HEK293 (cell line): ENCODE measurements around the gene SLC35E1.
A peak's percentile ranks its signal among the peaks of the same experiment; 100 is the strongest.

Experiments used
- CTCF ChIA-PET: fragments of 350-600 bp; formaldehyde crosslinking; extraction: SDS; loops from one replicate; lab custom pipeline; 2021; ENCODE audit warnings: antibody characterized with exemption; lab: Yijun Ruan, JAX
- POLR2A ChIA-PET: fragments of 300-600 bp; formaldehyde crosslinking; extraction: SDS; loops from one replicate; lab custom pipeline; 2020; ENCODE audit warnings: antibody characterized with exemption, inconsistent platforms; lab: Yijun Ruan, JAX
- H3K27ac ChIP-seq: fragments of 200-500 bp; sonication (Bioruptor generic); 2 replicates; pipeline ENCODE4 v1.5.1; 2014; ENCODE audit warnings: low read depth, low read length, control low read depth, inconsistent platforms; ENCODE audit errors: extremely low read depth
- H3K36me3 ChIP-seq, 2 experiments: fragments of 200-500 bp in 1 of 2; sonication (Bioruptor generic) in 1 of 2; 1 replicate in 1 of 2; 2 replicates in 1 of 2; pipeline ENCODE4 v1.5.1; 2014 to 2017; ENCODE audit warnings: inconsistent platforms in 2 of 2, low read length in 2 of 2; ENCODE audit not compliant: control insufficient read depth in 2 of 2, insufficient read depth in 1 of 2
- H3K4me1 ChIP-seq: fragments of 200-500 bp; sonication (Bioruptor generic); 2 replicates; pipeline ENCODE4 v1.5.1; 2014; ENCODE audit warnings: mild to moderate bottlenecking, low read length, inconsistent platforms; ENCODE audit not compliant: control insufficient read depth, insufficient read depth
- H3K4me3 ChIP-seq: 2 replicates; pipeline ENCODE4 v1.5.1; 2011; ENCODE audit warnings: low read depth, mild to moderate bottlenecking, control low read depth, low read length, moderate library complexity
- H3K9me3 ChIP-seq: fragments of 200-500 bp; sonication (Bioruptor generic); 2 replicates; pipeline ENCODE4 v1.5.1; 2014; ENCODE audit warnings: low read depth, low read length, inconsistent platforms; ENCODE audit not compliant: control insufficient read depth, insufficient read depth
- GLIS1 ChIP-seq: fragments of 450-650 bp; formaldehyde crosslinking; IDR thresholded peaks from 2 replicates; pipeline ENCODE4 v1.5.1; 2016; ENCODE audit warnings: missing biosample characterization, missing genetic modification characterization
- PATZ1 ChIP-seq: fragments of 450-650 bp; formaldehyde crosslinking; IDR thresholded peaks from 2 replicates; pipeline ENCODE4 v1.5.1; 2016; ENCODE audit warnings: missing biosample characterization, missing genetic modification characterization
- PRDM6 ChIP-seq: fragments of 450-650 bp; formaldehyde crosslinking; IDR thresholded peaks from 2 replicates; pipeline ENCODE4 v1.5.1; 2017; ENCODE audit warnings: missing biosample characterization, missing genetic modification characterization
- TSHZ1 ChIP-seq: fragments of 450-650 bp; formaldehyde crosslinking; IDR thresholded peaks from 2 replicates; pipeline ENCODE4 v1.5.1; 2016; ENCODE audit warnings: missing biosample characterization, missing genetic modification characterization, borderline replicate concordance
- ZBTB10 ChIP-seq: fragments of 450-650 bp; formaldehyde crosslinking; IDR thresholded peaks from 2 replicates; pipeline ENCODE4 v1.5.1; 2016; ENCODE audit warnings: missing biosample characterization, missing genetic modification characterization
- ZBTB20 ChIP-seq: fragments of 450-650 bp; formaldehyde crosslinking; IDR thresholded peaks from 2 replicates; pipeline ENCODE4 v1.5.1; 2016; ENCODE audit warnings: missing biosample characterization, missing genetic modification characterization
- ZBTB26 ChIP-seq: fragments of 450-650 bp; formaldehyde crosslinking; optimal IDR thresholded peaks from 2 replicates; pipeline ENCODE3; 2016; ENCODE audit warnings: missing biosample characterization, mild to moderate bottlenecking, missing genetic modification characterization
- ZNF26 ChIP-seq: fragments of 450-650 bp; formaldehyde crosslinking; IDR thresholded peaks from 2 replicates; pipeline ENCODE4 v1.5.1; 2016; ENCODE audit warnings: missing biosample characterization, missing genetic modification characterization
- ZNF423 ChIP-seq: fragments of 450-650 bp; formaldehyde crosslinking; IDR thresholded peaks from 2 replicates; pipeline ENCODE4 v1.5.1; 2016; ENCODE audit warnings: missing biosample characterization, missing genetic modification characterization
- ZNF426 ChIP-seq: fragments of 450-650 bp; formaldehyde crosslinking; IDR thresholded peaks from 2 replicates; pipeline ENCODE4 v1.5.1; 2017; ENCODE audit warnings: missing biosample characterization, missing genetic modification characterization, mild to moderate bottlenecking, inconsistent platforms, moderate library complexity
- ZNF521 ChIP-seq: fragments of 450-650 bp; formaldehyde crosslinking; IDR thresholded peaks from 2 replicates; pipeline ENCODE4 v1.5.1; 2017; ENCODE audit warnings: missing biosample characterization, mild to moderate bottlenecking, missing genetic modification characterization
- ZNF561 ChIP-seq: fragments of 450-650 bp; IDR thresholded peaks from 2 replicates; pipeline ENCODE4 v1.5.1; 2018; ENCODE audit warnings: missing biosample characterization, missing genetic modification characterization, borderline replicate concordance
- ZNF571 ChIP-seq: fragments of 450-650 bp; formaldehyde crosslinking; IDR thresholded peaks from 2 replicates; pipeline ENCODE4 v1.5.0; 2017; ENCODE audit warnings: missing biosample characterization, missing genetic modification characterization
- ZNF596 ChIP-seq: fragments of 450-650 bp; IDR thresholded peaks from 2 replicates; pipeline ENCODE4 v1.5.0; 2018; ENCODE audit warnings: missing biosample characterization, mild to moderate bottlenecking, missing genetic modification characterization, moderate library complexity
- ZNF701 ChIP-seq: fragments of 450-650 bp; formaldehyde crosslinking; IDR thresholded peaks from 2 replicates; pipeline ENCODE4 v1.5.1; 2016; ENCODE audit warnings: missing biosample characterization, missing genetic modification characterization
- TF ChIP-seq, protein P1 (sequence below): fragments of 450-650 bp; formaldehyde crosslinking; IDR thresholded peaks from 2 replicates; pipeline ENCODE4 v1.5.1; 2016; ENCODE audit warnings: missing biosample characterization, missing genetic modification characterization

Gene SLC35E1

GRCh38 chr19:16542910-16543472 lies 29.2 kb downstream of the SLC35E1 start:
- TF ChIP-seq ZBTB10, result peak; percentile 42; the same call in 1 of the 2 replicates
- TF ChIP-seq ZNF426 (tag by site-specific recombination), result no peak
- TF ChIP-seq ZNF561 (tag by site-specific recombination), result no peak
- TF ChIP-seq ZNF26 (tag by site-specific recombination), result no peak
- no peak for TF ChIP-seq ZNF521 (tag by site-specific recombination)
- TF ChIP-seq, protein P1, sequence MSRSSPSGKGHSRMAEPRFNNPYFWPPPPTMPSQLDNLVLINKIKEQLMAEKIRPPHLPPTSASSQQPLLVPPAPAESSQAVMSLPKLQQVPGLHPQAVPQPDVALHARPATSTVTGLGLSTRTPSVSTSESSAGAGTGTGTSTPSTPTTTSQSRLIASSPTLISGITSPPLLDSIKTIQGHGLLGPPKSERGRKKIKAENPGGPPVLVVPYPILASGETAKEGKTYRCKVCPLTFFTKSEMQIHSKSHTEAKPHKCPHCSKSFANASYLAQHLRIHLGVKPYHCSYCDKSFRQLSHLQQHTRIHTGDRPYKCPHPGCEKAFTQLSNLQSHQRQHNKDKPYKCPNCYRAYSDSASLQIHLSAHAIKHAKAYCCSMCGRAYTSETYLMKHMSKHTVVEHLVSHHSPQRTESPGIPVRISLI (tag by site-specific recombination), result peak; percentile 85
- no peak for TF ChIP-seq ZNF571 (tag by site-specific recombination)
- TF ChIP-seq ZBTB20 (tag by site-specific recombination), result peak; percentile 73
- TF ChIP-seq PATZ1 (tag by site-specific recombination), result peak; percentile 11; the same call in 1 of the 2 replicates
- TF ChIP-seq ZNF596, result no peak
- H3K4me1 ChIP-seq, result peaks cover 2% of the 10 kb centered on the region; the same call in 1 of the 2 replicates
- ChIA-PET POLR2A (interaction anchor here (0.5 to 1.4 kb wide), 6 partner anchors 27 to 117 kb away, joined by 3 to 9 read pairs (median 4); partner anchors contain the start of genes MED26, SLC35E1 and SMIM7), CTCF (no interaction called here)
- peak overlapping the region; percentile 96 for H3K4me3 ChIP-seq
- H3K9me3 ChIP-seq, result no peaks in the 10 kb centered on the region
- H3K36me3 ChIP-seq, result peaks cover 23 to 32% of the 10 kb centered on the region in 2 experiments; a peak in 2 of 3 replicates
- H3K27ac ChIP-seq, result peak overlapping the region; percentile 78

GRCh38 chr19:16542045-16542909 lies 29.9 kb downstream of the SLC35E1 start, which contains the start of gene CHERP:
Gene CHERP, minus strand, starts transcription at chr19:16542437. Its CDS starts 59 bp downstream, at chr19:16542378.
- Histone ChIP-seq H3K4me3 (peak within 1 kb of the TSS; percentile 96), H3K27ac (peak within 1 kb of the TSS; percentile 78), H3K36me3 (peaks cover 24 to 39% of the 10 kb centered on the region in 2 experiments; a peak in 2 of 3 replicates), H3K9me3 (no peaks in the 10 kb centered on the region), H3K4me1 (peaks cover 2% of the 10 kb centered on the region; the same call in 1 of the 2 replicates)
- ChIA-PET CTCF (no interaction called here), POLR2A (interaction anchor here (0.6 to 1.4 kb wide), 5 partner anchors 27 to 118 kb away, joined by 3 to 7 read pairs (median 3); partner anchors contain the start of genes MED26, SLC35E1 and SMIM7)
- TF ChIP-seq PRDM6 (tag by site-specific recombination) (no peak), ZNF701 (no peak), TSHZ1 (tag by site-specific recombination) (no peak), ZNF423 (tag by site-specific recombination) (no peak), GLIS1 (peak; percentile 75), ZBTB26 (peak; percentile 99)
